HEK293 (cell line): Measurements from ENCODE around the gene GPC2.

Source experiments
- KLF1 ChIP-seq: fragments of 450-650 bp; formaldehyde crosslinking; IDR thresholded peaks from 2 replicates; pipeline ENCODE4 v1.5.1; 2016; ENCODE audit warnings: missing biosample characterization, missing genetic modification characterization
- KLF16 ChIP-seq: fragments of 450-650 bp; formaldehyde crosslinking; IDR thresholded peaks from 2 replicates; pipeline ENCODE4 v1.5.1; 2017; ENCODE audit warnings: missing biosample characterization, missing genetic modification characterization
- KLF17 ChIP-seq: fragments of 450-650 bp; formaldehyde crosslinking; IDR thresholded peaks from 2 replicates; pipeline ENCODE4 v1.5.1; 2016; ENCODE audit warnings: missing biosample characterization, missing genetic modification characterization
- OSR2 ChIP-seq: fragments of 450-650 bp; formaldehyde crosslinking; IDR thresholded peaks from 2 replicates; pipeline ENCODE4 v1.5.1; 2016; ENCODE audit warnings: missing biosample characterization, missing genetic modification characterization
- PRDM2 ChIP-seq: fragments of 450-650 bp; formaldehyde crosslinking; IDR thresholded peaks from 2 replicates; pipeline ENCODE4 v1.5.1; 2016; ENCODE audit warnings: missing biosample characterization, missing genetic modification characterization, borderline replicate concordance
- RBAK ChIP-seq: fragments of 450-650 bp; formaldehyde crosslinking; IDR thresholded peaks from 2 replicates; pipeline ENCODE4 v1.5.1; 2016; ENCODE audit warnings: missing biosample characterization, missing genetic modification characterization
- TCF7L2 ChIP-seq: IDR thresholded peaks from 2 replicates; pipeline ENCODE4 v1.6.1; 2011; ENCODE audit warnings: low read depth, mild to moderate bottlenecking, inconsistent platforms, low read length, moderate library complexity, borderline replicate concordance
- ZBTB17 ChIP-seq: fragments of 450-650 bp; formaldehyde crosslinking; IDR thresholded peaks from 2 replicates; pipeline ENCODE4 v1.5.1; 2016; ENCODE audit warnings: missing biosample characterization, missing genetic modification characterization
- ZBTB20 ChIP-seq: fragments of 450-650 bp; formaldehyde crosslinking; IDR thresholded peaks from 2 replicates; pipeline ENCODE4 v1.5.1; 2016; ENCODE audit warnings: missing biosample characterization, missing genetic modification characterization
- ZBTB8A ChIP-seq: fragments of 450-650 bp; formaldehyde crosslinking; IDR thresholded peaks from 2 replicates; pipeline ENCODE4 v1.5.1; 2016; ENCODE audit warnings: missing biosample characterization, missing genetic modification characterization
- ZEB2 ChIP-seq: fragments of 450-650 bp; formaldehyde crosslinking; IDR thresholded peaks from 2 replicates; pipeline ENCODE4 v1.5.1; 2016; ENCODE audit warnings: missing biosample characterization, missing genetic modification characterization
- ZNF324 ChIP-seq: fragments of 450-650 bp; formaldehyde crosslinking; IDR thresholded peaks from 2 replicates; pipeline ENCODE4 v1.5.1; 2016; ENCODE audit warnings: missing biosample characterization, missing genetic modification characterization
- ZNF391 ChIP-seq: fragments of 450-650 bp; formaldehyde crosslinking; IDR thresholded peaks from 2 replicates; pipeline ENCODE4 v1.5.1; 2016; ENCODE audit warnings: low read depth, missing biosample characterization, missing genetic modification characterization, borderline replicate concordance
- ZNF549 ChIP-seq: fragments of 450-650 bp; IDR thresholded peaks from 2 replicates; pipeline ENCODE4 v1.5.1; 2018; ENCODE audit warnings: missing biosample characterization, missing genetic modification characterization, mild to moderate bottlenecking, inconsistent platforms, moderate library complexity
- ZNF596 ChIP-seq: fragments of 450-650 bp; IDR thresholded peaks from 2 replicates; pipeline ENCODE4 v1.5.0; 2018; ENCODE audit warnings: missing biosample characterization, mild to moderate bottlenecking, missing genetic modification characterization, moderate library complexity
- ZNF600 ChIP-seq: fragments of 450-650 bp; formaldehyde crosslinking; IDR thresholded peaks from 2 replicates; pipeline ENCODE4 v1.5.1; 2016; ENCODE audit warnings: missing biosample characterization, missing genetic modification characterization
- ZNF843 ChIP-seq: fragments of 450-650 bp; formaldehyde crosslinking; IDR thresholded peaks from 2 replicates; pipeline ENCODE4 v1.5.1; 2016; ENCODE audit warnings: missing biosample characterization, missing genetic modification characterization
- TF ChIP-seq, protein P1 (sequence below): fragments of 450-650 bp; formaldehyde crosslinking; IDR thresholded peaks from 2 replicates; pipeline ENCODE4 v1.5.1; 2017; ENCODE audit warnings: missing biosample characterization, missing genetic modification characterization
- TF ChIP-seq, protein P2 (sequence below): fragments of 450-650 bp; formaldehyde crosslinking; IDR thresholded peaks from 2 replicates; pipeline ENCODE4 v1.5.1; 2017; ENCODE audit warnings: missing biosample characterization, missing genetic modification characterization
- TF ChIP-seq, protein P3 (sequence below): fragments of 450-650 bp; formaldehyde crosslinking; IDR thresholded peaks from 2 replicates; pipeline ENCODE4 v1.5.0; 2017; ENCODE audit warnings: missing biosample characterization, missing genetic modification characterization, borderline replicate concordance
- TF ChIP-seq, protein P4 (sequence below): fragments of 450-650 bp; formaldehyde crosslinking; IDR thresholded peaks from 2 replicates; pipeline ENCODE4 v1.5.1; 2016; ENCODE audit warnings: missing biosample characterization, missing genetic modification characterization

Gene GPC2

DNA sequence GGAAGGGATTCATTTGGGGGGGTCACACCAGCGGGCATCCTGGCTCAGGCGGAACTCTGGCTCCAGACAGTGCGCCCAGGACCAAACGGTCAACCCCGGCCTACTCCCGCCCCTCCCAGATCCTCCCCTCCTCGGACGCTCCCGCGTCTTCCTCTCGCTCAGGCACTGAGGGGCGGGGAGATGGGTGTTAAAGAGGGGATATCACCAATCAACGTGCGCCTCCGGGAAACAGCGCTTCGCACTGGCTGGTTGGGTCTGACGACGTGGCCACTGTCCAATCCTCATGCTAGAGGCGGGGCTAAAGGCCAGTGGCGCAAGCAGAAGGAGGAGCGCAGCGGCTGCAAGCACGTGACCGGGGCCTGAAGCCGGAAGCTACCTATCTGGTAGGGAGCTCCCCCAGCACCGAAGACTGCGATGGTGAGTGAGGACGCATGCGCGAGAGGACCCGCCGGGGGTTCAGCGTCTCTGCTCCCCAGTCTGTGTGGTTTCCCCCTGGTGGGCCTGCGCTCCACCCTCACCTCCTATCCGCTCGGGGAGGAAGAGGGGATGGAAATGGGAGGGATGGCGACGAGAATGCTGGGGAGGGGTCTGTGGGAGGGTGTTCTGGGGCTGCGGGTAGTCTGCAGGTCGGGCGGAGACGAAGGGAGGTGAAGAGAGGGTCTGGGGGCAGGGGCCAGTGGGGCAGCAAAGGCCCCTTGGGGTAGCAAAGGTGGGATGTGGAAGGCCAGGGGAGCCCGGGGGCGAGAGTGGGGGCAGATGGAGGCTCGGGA is 28.4 kb downstream of the GPC2 start, which contains the start of gene LAMTOR4 (continued):
- TF ChIP-seq, protein P1, sequence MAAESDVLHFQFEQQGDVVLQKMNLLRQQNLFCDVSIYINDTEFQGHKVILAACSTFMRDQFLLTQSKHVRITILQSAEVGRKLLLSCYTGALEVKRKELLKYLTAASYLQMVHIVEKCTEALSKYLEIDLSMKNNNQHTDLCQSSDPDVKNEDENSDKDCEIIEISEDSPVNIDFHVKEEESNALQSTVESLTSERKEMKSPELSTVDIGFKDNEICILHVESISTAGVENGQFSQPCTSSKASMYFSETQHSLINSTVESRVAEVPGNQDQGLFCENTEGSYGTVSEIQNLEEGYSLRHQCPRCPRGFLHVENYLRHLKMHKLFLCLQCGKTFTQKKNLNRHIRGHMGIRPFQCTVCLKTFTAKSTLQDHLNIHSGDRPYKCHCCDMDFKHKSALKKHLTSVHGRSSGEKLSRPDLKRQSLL (tag by site-specific recombination) = peak; percentile 37; the same call in 1 of the 2 replicates
- TF ChIP-seq ZBTB20 (tag by site-specific recombination) (peak; percentile 52), ZNF596 (tag by site-specific recombination) (no peak), PRDM2 (tag by site-specific recombination) (no peak), ZEB2 (tag by site-specific recombination) (peak; percentile 34; the same call in 1 of the 2 replicates), OSR2 (tag by site-specific recombination) (peak; percentile 82), ZNF600 (tag by site-specific recombination) (peak; percentile 14; the same call in 1 of the 2 replicates), ZBTB8A (peak; percentile 16; the same call in 1 of the 2 replicates), ZNF391 (tag by site-specific recombination) (peak; percentile 79; the same call in 1 of the 2 replicates), ZBTB17 (tag by site-specific recombination) (peak; percentile 69), ZNF324 (peak; percentile 81; the same call in 1 of the 2 replicates), KLF17 (tag by site-specific recombination) (peak; percentile 80), ZNF549 (tag by site-specific recombination) (no peak), KLF16 (no peak), RBAK (no peak), ZNF843 (tag by site-specific recombination) (peak; percentile 7; the same call in 1 of the 2 replicates), TCF7L2 (no peak), KLF1 (tag by site-specific recombination) (peak; percentile 35; the same call in 1 of the 2 replicates)
- TF ChIP-seq, protein P2, sequence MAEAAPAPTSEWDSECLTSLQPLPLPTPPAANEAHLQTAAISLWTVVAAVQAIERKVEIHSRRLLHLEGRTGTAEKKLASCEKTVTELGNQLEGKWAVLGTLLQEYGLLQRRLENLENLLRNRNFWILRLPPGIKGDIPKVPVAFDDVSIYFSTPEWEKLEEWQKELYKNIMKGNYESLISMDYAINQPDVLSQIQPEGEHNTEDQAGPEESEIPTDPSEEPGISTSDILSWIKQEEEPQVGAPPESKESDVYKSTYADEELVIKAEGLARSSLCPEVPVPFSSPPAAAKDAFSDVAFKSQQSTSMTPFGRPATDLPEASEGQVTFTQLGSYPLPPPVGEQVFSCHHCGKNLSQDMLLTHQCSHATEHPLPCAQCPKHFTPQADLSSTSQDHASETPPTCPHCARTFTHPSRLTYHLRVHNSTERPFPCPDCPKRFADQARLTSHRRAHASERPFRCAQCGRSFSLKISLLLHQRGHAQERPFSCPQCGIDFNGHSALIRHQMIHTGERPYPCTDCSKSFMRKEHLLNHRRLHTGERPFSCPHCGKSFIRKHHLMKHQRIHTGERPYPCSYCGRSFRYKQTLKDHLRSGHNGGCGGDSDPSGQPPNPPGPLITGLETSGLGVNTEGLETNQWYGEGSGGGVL (tag by site-specific recombination) = peak; percentile 80
- TF ChIP-seq, protein P3, sequence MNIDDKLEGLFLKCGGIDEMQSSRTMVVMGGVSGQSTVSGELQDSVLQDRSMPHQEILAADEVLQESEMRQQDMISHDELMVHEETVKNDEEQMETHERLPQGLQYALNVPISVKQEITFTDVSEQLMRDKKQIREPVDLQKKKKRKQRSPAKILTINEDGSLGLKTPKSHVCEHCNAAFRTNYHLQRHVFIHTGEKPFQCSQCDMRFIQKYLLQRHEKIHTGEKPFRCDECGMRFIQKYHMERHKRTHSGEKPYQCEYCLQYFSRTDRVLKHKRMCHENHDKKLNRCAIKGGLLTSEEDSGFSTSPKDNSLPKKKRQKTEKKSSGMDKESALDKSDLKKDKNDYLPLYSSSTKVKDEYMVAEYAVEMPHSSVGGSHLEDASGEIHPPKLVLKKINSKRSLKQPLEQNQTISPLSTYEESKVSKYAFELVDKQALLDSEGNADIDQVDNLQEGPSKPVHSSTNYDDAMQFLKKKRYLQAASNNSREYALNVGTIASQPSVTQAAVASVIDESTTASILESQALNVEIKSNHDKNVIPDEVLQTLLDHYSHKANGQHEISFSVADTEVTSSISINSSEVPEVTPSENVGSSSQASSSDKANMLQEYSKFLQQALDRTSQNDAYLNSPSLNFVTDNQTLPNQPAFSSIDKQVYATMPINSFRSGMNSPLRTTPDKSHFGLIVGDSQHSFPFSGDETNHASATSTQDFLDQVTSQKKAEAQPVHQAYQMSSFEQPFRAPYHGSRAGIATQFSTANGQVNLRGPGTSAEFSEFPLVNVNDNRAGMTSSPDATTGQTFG (tag by site-specific recombination) = no peak
- TF ChIP-seq, protein P4, sequence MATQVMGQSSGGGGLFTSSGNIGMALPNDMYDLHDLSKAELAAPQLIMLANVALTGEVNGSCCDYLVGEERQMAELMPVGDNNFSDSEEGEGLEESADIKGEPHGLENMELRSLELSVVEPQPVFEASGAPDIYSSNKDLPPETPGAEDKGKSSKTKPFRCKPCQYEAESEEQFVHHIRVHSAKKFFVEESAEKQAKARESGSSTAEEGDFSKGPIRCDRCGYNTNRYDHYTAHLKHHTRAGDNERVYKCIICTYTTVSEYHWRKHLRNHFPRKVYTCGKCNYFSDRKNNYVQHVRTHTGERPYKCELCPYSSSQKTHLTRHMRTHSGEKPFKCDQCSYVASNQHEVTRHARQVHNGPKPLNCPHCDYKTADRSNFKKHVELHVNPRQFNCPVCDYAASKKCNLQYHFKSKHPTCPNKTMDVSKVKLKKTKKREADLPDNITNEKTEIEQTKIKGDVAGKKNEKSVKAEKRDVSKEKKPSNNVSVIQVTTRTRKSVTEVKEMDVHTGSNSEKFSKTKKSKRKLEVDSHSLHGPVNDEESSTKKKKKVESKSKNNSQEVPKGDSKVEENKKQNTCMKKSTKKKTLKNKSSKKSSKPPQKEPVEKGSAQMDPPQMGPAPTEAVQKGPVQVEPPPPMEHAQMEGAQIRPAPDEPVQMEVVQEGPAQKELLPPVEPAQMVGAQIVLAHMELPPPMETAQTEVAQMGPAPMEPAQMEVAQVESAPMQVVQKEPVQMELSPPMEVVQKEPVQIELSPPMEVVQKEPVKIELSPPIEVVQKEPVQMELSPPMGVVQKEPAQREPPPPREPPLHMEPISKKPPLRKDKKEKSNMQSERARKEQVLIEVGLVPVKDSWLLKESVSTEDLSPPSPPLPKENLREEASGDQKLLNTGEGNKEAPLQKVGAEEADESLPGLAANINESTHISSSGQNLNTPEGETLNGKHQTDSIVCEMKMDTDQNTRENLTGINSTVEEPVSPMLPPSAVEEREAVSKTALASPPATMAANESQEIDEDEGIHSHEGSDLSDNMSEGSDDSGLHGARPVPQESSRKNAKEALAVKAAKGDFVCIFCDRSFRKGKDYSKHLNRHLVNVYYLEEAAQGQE (tag by site-specific recombination) = peak; percentile 37; the same call in 1 of the 2 replicates
